Inflammatory macrophage treated with lipopolysaccharide for 1 hour (primary cell): ENCODE measurements around the gene ELMOD1.

ENCODE experiments used
- DNase-seq, 2 donors: peaks; one replicate each; pipeline ENCODE4 v3.0.0-alpha.2; 2020 to 2022

The ELMOD1 gene

GRCh38 chr11:107691000-107691750 is 100.2 kb downstream of the ELMOD1 start:
- no peak for DNase-seq

DNA sequence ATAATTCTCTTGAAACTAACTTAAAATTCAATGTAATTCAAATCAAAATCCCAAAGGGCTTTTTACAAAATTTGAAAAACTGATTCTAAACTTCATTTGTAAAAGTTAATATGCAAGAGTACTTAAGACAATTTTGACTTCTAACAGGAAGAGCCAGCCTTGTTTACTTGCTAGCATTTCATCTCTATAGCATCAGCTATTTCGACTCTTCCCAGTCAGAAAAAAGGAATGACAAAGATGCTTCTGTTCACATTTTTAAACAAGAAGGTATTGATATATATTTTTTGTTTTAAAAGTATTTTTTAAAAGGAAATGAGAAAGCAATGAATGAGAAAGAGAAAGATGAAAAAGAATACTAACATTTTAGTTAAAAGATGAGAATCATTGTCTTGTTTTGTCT is 104.5 kb downstream of the ELMOD1 start:
- no peak for DNase-seq

- no peak for DNase-seq
These were observed 105.2 kb downstream of the ELMOD1 start for GRCh38 chr11:107696140-107696539.

GRCh38 chr11:107697291-107697690 is 106.3 kb downstream of the ELMOD1 start:
- DNase-seq: no peak

DNA sequence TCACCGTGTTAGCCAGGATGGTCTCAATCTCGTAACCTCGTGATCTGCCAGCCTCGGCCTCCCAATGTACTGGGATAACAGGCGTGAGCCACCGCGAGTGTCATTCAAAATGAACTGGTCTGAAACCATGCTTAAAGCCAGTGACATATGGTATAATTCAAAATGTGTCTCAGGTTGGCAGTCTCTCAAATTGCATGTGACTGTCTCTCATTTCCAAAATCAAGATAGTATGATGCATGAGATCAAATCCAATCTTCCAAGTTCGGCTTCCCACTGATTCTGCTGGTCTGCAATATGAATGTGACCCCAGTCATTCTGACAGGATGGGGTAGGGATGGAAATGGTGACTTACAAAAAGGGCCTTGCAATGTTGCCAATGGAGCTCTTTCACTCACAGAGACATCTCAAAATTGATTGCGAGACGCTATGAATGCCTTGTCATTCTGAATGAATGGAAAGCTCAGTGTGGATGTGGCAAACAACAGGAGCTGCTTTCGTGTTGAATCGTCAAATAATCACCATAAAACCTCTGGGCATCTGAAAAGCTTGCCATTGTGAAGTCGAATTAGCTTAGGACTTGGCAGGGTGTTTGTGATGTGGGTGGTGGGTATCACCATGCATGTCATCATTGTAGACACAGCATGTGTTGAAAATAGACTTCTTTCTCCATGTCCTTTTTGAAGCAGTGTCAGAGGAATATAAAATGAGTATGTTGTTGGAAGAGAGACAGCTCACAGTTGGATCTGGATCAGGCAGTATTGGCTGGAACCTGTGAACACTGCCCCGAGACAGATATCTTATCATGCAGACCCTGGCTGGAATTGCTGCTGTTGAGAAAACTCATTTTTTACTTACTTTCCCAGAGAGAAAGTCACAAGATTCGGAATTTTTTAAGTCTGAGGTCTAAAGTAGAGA is 108.7 kb downstream of the ELMOD1 start:
- DNase-seq: no peak

DNA sequence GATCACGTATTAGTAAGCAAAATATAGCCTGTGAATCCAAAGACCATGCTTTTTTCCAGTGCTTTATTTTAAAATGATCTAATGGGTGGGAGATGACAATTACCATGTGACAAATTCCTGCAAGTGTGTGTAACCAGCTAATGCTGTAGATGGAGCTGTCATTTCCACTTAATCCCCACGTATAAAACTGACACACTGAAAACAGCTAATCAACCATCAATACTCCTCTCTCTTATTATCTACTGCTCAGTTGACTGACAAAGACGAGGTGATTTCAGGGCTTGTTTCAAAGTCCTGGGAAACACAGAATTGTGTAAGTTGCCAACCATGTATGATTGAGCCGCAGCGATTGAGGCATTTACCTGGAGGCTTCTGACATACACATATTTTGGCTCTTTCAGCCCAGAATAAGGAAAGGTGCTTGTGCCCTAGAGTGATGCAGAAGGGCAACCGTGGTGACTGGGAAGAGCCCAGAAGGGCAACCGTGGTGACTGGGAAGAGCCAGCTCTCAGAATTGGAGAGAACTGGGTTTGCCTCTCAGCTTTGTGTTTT is 111.2 kb downstream of the ELMOD1 start:
- no peak for DNase-seq

GRCh38 chr11:107702723-107703122 is 111.8 kb downstream of the ELMOD1 start:
- DNase-seq: no peak

- no peak for DNase-seq
These were observed 113.5 kb downstream of the ELMOD1 start for GRCh38 chr11:107704451-107704850.

DNA sequence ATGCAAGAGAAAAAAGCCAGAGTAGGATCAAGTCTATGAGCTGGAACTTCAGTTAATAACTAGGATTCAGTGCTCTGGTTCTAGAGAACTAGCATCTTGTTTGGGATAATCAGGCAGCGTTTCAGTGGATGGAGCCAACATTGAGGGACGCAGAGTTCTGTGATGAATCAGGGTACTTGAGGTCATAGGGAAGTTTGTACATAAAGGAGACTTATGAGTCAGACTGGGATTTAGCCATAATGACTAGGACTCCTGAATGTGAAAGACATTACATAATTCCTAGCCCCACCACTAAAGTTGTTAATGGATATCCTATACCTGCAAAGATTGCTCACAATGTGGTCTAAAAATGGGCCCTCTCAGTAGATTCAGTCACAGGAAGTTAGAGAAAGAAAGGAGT is 114.1 kb downstream of the ELMOD1 start:
- peak in 1 of 2 donors; percentile 12 for DNase-seq

- no peak for DNase-seq
These were observed 115.6 kb downstream of the ELMOD1 start for GRCh38 chr11:107706531-107706930.

- DNase-seq: no peak
These were observed 116.3 kb downstream of the ELMOD1 start for GRCh38 chr11:107707215-107707671.

GRCh38 chr11:107707807-107708206 is 116.9 kb downstream of the ELMOD1 start:
- no peak for DNase-seq

DNA sequence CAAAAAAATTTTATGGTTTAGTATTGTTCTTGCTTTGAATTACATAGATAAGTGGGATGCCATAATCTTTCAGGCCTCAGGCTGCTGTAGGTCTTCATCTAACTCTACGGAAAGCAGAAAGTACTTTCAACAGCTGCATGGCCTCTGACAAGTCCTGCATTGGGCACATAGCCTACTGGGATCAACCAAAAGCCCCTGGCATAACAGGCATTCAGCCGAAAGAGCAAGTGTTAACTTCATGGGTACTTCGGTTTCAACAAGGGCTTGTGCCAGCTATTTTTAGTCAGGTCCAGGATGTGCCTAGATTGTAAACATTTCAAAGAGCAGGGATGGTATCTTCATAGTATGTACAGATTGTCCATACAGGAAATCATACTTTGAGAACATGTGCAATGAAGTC is 117.8 kb downstream of the ELMOD1 start:
- DNase-seq: no peak

DNA sequence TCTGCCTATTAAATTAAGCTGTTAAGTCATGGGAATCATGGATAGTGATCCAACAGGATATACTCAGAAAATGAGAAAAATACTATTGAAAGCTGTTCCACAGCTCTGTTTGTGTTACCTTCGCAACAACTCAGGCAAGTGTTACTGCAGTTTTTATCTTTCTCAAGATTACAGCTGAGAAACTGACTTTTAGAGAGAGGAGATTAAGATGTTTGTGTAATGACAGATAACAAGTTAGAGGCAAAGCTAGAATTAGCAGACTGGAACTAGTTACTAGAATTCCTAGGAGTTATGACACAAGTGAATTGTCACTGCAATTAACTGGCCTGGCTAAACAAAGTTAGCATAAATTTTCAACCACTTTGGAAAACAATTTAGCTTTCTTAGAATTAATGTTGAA is 119.4 kb downstream of the ELMOD1 start:
- DNase-seq: no peak

DNA sequence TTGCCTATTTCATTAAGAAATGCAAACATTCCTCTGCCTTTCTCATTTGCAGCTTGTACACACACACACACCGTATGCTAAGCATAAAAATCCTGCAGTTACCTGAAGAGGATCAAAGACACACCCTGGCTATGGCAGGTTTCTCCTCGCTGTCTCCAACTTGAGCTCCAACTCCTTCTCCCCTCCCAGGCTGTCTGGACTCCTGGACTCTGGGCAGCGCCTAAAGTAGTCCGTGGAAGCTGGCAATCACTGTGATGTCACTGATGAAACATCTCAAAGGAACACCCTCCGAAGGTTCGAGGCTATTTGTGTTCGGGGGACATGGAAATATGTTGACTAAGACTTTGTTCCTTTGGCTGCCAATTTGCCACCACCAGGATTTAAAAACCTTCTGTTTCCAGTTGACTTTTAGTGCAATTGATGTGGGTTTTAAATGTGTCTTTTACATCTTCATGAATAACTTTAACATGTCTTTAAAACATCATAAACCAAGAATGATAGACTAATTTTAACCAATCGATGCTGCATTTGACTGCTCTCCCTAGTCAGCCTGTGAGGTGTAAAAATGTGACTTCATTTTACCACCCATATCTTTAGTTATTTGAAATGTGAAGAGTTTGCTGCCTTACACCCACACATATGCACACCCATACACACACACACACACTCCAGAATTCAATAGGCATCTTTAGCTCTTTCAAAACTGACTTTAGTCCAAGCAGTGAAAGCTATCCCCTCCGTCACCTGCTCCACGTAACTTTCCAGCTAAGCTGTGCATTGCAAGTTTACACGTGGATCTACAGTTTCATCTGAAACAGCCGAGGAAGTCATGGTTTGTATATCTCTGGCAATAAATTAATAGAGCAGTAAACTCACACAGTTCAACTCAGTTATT is 121.2 kb downstream of the ELMOD1 start, which contains the start of gene SLN:
SLN (minus strand) TSS at position 196 of the 895 bp plus-strand sequence.
- DNase-seq: no peak

- DNase-seq: no peak
These were observed 122.1 kb downstream of the ELMOD1 start for GRCh38 chr11:107713009-107713408.
